ENCODE results near the gene PDK3.

DNA sequence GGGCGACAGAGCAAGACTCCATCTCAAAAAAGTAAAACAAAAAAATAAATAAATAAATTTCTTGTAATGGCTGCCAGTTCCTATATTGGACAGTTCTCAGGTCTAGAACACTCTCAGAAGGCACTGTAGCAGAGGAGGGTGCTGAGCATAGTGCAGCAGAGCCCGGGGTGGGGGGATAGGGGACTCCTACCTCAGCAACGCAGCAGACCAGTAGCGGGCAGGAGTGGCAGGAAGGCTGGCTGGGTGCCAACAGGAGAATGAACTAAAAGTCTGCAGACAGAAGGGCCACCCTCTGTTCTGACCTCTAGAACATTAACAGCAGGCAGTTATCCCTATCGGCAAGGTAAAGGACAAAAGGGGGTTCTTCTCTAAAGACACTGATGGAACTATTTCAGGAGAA, 20.2 kb downstream of the PDK3 start:
- TF ChIP-seq, protein P1, sequence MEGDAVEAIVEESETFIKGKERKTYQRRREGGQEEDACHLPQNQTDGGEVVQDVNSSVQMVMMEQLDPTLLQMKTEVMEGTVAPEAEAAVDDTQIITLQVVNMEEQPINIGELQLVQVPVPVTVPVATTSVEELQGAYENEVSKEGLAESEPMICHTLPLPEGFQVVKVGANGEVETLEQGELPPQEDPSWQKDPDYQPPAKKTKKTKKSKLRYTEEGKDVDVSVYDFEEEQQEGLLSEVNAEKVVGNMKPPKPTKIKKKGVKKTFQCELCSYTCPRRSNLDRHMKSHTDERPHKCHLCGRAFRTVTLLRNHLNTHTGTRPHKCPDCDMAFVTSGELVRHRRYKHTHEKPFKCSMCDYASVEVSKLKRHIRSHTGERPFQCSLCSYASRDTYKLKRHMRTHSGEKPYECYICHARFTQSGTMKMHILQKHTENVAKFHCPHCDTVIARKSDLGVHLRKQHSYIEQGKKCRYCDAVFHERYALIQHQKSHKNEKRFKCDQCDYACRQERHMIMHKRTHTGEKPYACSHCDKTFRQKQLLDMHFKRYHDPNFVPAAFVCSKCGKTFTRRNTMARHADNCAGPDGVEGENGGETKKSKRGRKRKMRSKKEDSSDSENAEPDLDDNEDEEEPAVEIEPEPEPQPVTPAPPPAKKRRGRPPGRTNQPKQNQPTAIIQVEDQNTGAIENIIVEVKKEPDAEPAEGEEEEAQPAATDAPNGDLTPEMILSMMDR (IDR thresholded peaks at IDR 0.05; ENCODE audit: poor library complexity): no peak
- no peak for TF ChIP-seq EZH2phosphoT487 (IDR thresholded peaks at IDR 0.05; ENCODE audit: low read depth, severe bottlenecking, unreplicated experiment)

All from hepatocyte (in vitro differentiated cells).